ENCODE measurements around the gene SUCLG2. TPM values are rescaled to one million over a fixed set of nuclear protein-coding genes. Genes with fewer than 3 reads are reported as not detected.

SUCLG2 gene
- total and polyA plus RNA-seq, 2 of the 4 experiments (the other 2 are of a cell fraction) = 26.8 to 34.6 TPM

- Histone ChIP-seq H4K91ac (ENCODE audit: insufficient read depth, low read depth, low read length) (no peak overlapping the region), H3K56ac (ENCODE audit: extremely low read depth, insufficient read depth, low read length) (no peak overlapping the region), H3K9me3 (ENCODE audit: control insufficient read depth, insufficient read depth, low read length) (no peaks in the 10 kb centered on the region), H4K8ac (ENCODE audit: low read depth in 2 of 2, low read length in 2 of 2) (no peak overlapping the region), H2BK120ac (ENCODE audit: low read depth, low read length) (no peak overlapping the region), H2BK5ac (ENCODE audit: low read depth, low read length, poor library complexity, severe bottlenecking) (no peak overlapping the region), H3K9ac (ENCODE audit: low read depth, low read length) (no peak overlapping the region), H3K27ac (ENCODE audit: insufficient read depth, low read length) (no peak overlapping the region), H3K79me1 (ENCODE audit: low read depth in 1 of 2, low read length in 2 of 2) (no peaks in the 10 kb centered on the region; a peak in 1 of 4 replicates), H3K4me1 (ENCODE audit: control insufficient read depth, insufficient read depth, low read length) (peaks cover 4% of the 10 kb centered on the region), H3K14ac (replicated peaks; ENCODE audit: low read depth, low read length) (no peak overlapping the region), H2BK15ac (ENCODE audit: low read depth, low read length) (no peak overlapping the region), H4K20me1 (ENCODE audit: insufficient read depth, low read length) (no peaks in the 10 kb centered on the region), H2BK20ac (ENCODE audit: low read depth, low read length) (no peak overlapping the region), H2AK9ac (replicated peaks; ENCODE audit: low read depth, low read length, poor library complexity) (no peak overlapping the region), H3K23ac (ENCODE audit: low read depth, low read length) (no peak overlapping the region), H3K4ac (ENCODE audit: low read depth, low read length) (no peak overlapping the region), H3K9me1 (ENCODE audit: insufficient read depth, low read length) (no peaks in the 10 kb centered on the region), H3K18ac (ENCODE audit: low read depth, low read length) (no peak overlapping the region), H3K4me3 (ENCODE audit: insufficient read depth, low read depth, low read length) (no peak overlapping the region), H3K27me3 (ENCODE audit: control insufficient read depth, insufficient read depth, low read length) (no peaks in the 10 kb centered on the region), H2AK5ac (ENCODE audit: low read depth, low read length) (no peak overlapping the region), H4K5ac (ENCODE audit: low read depth, low read length) (no peak overlapping the region), H3K4me2 (ENCODE audit: low read depth, low read length) (no peak overlapping the region), H2AFZ (replicated peaks; ENCODE audit: low read length, poor library complexity) (no peak overlapping the region), H3K36me3 (ENCODE audit: control insufficient read depth, insufficient read depth, low read length) (no peaks in the 10 kb centered on the region)
- in situ Hi-C loops (cut with MboI; ENCODE audit: low sequenced_read_pairs) (no loop called here), intact Hi-C loops (cut with micrococcal nuclease) (no loop called here), dilution Hi-C loops (cut with HindIII; ENCODE audit: low sequenced_read_pairs, unreplicated experiment) (no loop called here)
- POLR2A ChIA-PET (ENCODE audit: unreplicated experiment) = no interaction called here
- TF ChIP-seq USF2 (IDR thresholded peaks at IDR 0.05; ENCODE audit: low read depth, low read length) = no peak
- no peak for TF ChIP-seq FOS (IDR thresholded peaks at IDR 0.05; ENCODE audit: low read depth, low read length)
- peak; percentile 70 for TF ChIP-seq CEBPB (IDR thresholded peaks at IDR 0.05; ENCODE audit: low read depth, low read length)
- no peak for TF ChIP-seq MAFK (IDR thresholded peaks at IDR 0.05; ENCODE audit: low read depth, low read length)
- no peak for TF ChIP-seq RAD21 (IDR thresholded peaks at IDR 0.05; ENCODE audit: low read length)
- no peak for TF ChIP-seq POLR2A (IDR thresholded peaks at IDR 0.05; ENCODE audit: low read depth, low read length)
- TF ChIP-seq MAZ (IDR thresholded peaks at IDR 0.05; ENCODE audit: borderline replicate concordance, low read depth, low read length) = no peak
- no peak for ATAC-seq (ENCODE audit: low read depth)
- CTCF ChIA-PET = no interaction called here
- no peak for DNase-seq
- BruUV-seq (replicated peaks) = no TSS peak
- WGBS, 2 experiments (ENCODE audit: extremely low coverage in 2 of 2, insufficient read length in 1 of 2) = 100% methylated on average over 1 of the region's 5 CpGs; no CpG with 5 or more reads in 1 of the 2 experiments
These were observed 239.7 kb downstream of the SUCLG2 start for GRCh38 chr3:67414740-67415139.

Data from IMR-90 (cell line).